Stomach (tissue), 4 donors: Measurements from ENCODE around the gene CCSER1.

Experiments used
- EP300 ChIP-seq: sonication (generic); formaldehyde crosslinking; IDR thresholded peaks from one replicate; pipeline ENCODE4 v1.6.1; 2017; ENCODE audit warnings: antibody characterized with exemption
- POLR2A ChIP-seq, 4 donors: fragments of 450-650 bp; IDR thresholded peaks; one replicate each; pipeline ENCODE4 v1.6.1; 2016; ENCODE audit warnings: antibody characterized with exemption in 4 of 4, control low read depth in 2 of 4, mild to moderate bottlenecking in 1 of 4, moderate library complexity in 1 of 4
- TF ChIP-seq, protein P1 (sequence below), 7 experiments: fragments of 450-650 bp in 4 of 7; fragments of 200-600 bp in 3 of 7; sonication (generic) in 3 of 7; IDR thresholded peaks; one replicate each; pipeline ENCODE4 v1.5.1; 2016 to 2019; ENCODE audit warnings: antibody characterized with exemption in 7 of 7, control low read depth in 2 of 7, mild to moderate bottlenecking in 1 of 7

- no peak for TF ChIP-seq POLR2A (IDR thresholded peaks at IDR 0.05)
- TF ChIP-seq, protein P1, sequence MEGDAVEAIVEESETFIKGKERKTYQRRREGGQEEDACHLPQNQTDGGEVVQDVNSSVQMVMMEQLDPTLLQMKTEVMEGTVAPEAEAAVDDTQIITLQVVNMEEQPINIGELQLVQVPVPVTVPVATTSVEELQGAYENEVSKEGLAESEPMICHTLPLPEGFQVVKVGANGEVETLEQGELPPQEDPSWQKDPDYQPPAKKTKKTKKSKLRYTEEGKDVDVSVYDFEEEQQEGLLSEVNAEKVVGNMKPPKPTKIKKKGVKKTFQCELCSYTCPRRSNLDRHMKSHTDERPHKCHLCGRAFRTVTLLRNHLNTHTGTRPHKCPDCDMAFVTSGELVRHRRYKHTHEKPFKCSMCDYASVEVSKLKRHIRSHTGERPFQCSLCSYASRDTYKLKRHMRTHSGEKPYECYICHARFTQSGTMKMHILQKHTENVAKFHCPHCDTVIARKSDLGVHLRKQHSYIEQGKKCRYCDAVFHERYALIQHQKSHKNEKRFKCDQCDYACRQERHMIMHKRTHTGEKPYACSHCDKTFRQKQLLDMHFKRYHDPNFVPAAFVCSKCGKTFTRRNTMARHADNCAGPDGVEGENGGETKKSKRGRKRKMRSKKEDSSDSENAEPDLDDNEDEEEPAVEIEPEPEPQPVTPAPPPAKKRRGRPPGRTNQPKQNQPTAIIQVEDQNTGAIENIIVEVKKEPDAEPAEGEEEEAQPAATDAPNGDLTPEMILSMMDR (IDR thresholded peaks at IDR 0.05): peak in 3 of 7 experiments; percentile 20 to 31 (median 22)
- TF ChIP-seq EP300: no peak
Measured at GRCh38 chr4:91113130-91113706, 986.0 kb downstream of the CCSER1 start.
